ENCODE results near the gene FGD3. TPM values are rescaled to one million over a fixed set of nuclear protein-coding genes. Genes with fewer than 3 reads are reported as not detected.

Gene FGD3
- total RNA-seq, 3 donors from 2014 or later (not counting 1 experiment from before 2014, with no cell fraction given): 133 to 204 (median 193) TPM

GRCh38 chr9:93037476-93037971 lies 90.2 kb downstream of the FGD3 start:
- Mint-ChIP-seq H3K27ac (peak overlapping the region in 1 of 2 donors; percentile 63), H3K4me3 (no peak overlapping the region), H3K9me3 (no peaks in the 10 kb centered on the region), H3K4me1 (peaks cover 21 to 51% of the 10 kb centered on the region in 2 donors), H3K36me3 (no peaks in the 10 kb centered on the region), H3K27me3 (ENCODE audit: low read depth in 2 of 2) (peaks cover 2% of the 10 kb centered on the region in 2 donors)
- H3K27me3 ChIP-seq (ENCODE audit: control insufficient read depth, insufficient read depth, low read length): no peaks in the 10 kb centered on the region
- intact Hi-C loops (cut with micrococcal nuclease): no loop called here
- no peak for DNase-seq
- H3K4me3 ChIP-seq (ENCODE audit: low read length): no peak overlapping the region
- H3K27ac ChIP-seq (ENCODE audit: low read length): no peak overlapping the region
- TF ChIP-seq, protein P1, sequence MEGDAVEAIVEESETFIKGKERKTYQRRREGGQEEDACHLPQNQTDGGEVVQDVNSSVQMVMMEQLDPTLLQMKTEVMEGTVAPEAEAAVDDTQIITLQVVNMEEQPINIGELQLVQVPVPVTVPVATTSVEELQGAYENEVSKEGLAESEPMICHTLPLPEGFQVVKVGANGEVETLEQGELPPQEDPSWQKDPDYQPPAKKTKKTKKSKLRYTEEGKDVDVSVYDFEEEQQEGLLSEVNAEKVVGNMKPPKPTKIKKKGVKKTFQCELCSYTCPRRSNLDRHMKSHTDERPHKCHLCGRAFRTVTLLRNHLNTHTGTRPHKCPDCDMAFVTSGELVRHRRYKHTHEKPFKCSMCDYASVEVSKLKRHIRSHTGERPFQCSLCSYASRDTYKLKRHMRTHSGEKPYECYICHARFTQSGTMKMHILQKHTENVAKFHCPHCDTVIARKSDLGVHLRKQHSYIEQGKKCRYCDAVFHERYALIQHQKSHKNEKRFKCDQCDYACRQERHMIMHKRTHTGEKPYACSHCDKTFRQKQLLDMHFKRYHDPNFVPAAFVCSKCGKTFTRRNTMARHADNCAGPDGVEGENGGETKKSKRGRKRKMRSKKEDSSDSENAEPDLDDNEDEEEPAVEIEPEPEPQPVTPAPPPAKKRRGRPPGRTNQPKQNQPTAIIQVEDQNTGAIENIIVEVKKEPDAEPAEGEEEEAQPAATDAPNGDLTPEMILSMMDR (IDR thresholded peaks at IDR 0.05): no peak
- peaks cover 42% of the 10 kb centered on the region for H3K36me3 ChIP-seq (ENCODE audit: control insufficient read depth, insufficient read depth, low read length)
- H3K9me3 ChIP-seq (ENCODE audit: control insufficient read depth, insufficient read depth, low read length): no peaks in the 10 kb centered on the region
- H3K4me1 ChIP-seq (ENCODE audit: control insufficient read depth, insufficient read depth, low read length): peaks cover 46% of the 10 kb centered on the region
- WGBS (ENCODE audit: insufficient coverage): 72% methylated on average over 13 of the region's 13 CpGs
- peak; percentile 15 to 24 (median 23) for ATAC-seq

GRCh38 chr9:93038918-93039317 lies 91.6 kb downstream of the FGD3 start:
- Mint-ChIP-seq H3K36me3 (no peaks in the 10 kb centered on the region), H3K27me3 (ENCODE audit: low read depth in 2 of 2) (peaks cover 11 to 14% of the 10 kb centered on the region in 2 donors), H3K9me3 (no peaks in the 10 kb centered on the region), H3K4me3 (no peak overlapping the region), H3K27ac (peak overlapping the region in 1 of 2 donors; percentile 68), H3K4me1 (peaks cover 27 to 48% of the 10 kb centered on the region in 2 donors)
- Histone ChIP-seq H3K36me3 (ENCODE audit: control insufficient read depth, insufficient read depth, low read length) (peaks cover 28% of the 10 kb centered on the region), H3K4me3 (ENCODE audit: low read length) (no peak overlapping the region), H3K27ac (ENCODE audit: low read length) (no peak overlapping the region), H3K27me3 (ENCODE audit: control insufficient read depth, insufficient read depth, low read length) (no peaks in the 10 kb centered on the region), H3K9me3 (ENCODE audit: control insufficient read depth, insufficient read depth, low read length) (no peaks in the 10 kb centered on the region), H3K4me1 (ENCODE audit: control insufficient read depth, insufficient read depth, low read length) (peaks cover 41% of the 10 kb centered on the region)
- TF ChIP-seq, protein P1 (IDR thresholded peaks at IDR 0.05): no peak
- WGBS (ENCODE audit: insufficient coverage): 91% methylated on average over 6 of the region's 6 CpGs
- intact Hi-C loops (cut with micrococcal nuclease): no loop called here
- DNase-seq (no peak), ATAC-seq (no peak)

DNA sequence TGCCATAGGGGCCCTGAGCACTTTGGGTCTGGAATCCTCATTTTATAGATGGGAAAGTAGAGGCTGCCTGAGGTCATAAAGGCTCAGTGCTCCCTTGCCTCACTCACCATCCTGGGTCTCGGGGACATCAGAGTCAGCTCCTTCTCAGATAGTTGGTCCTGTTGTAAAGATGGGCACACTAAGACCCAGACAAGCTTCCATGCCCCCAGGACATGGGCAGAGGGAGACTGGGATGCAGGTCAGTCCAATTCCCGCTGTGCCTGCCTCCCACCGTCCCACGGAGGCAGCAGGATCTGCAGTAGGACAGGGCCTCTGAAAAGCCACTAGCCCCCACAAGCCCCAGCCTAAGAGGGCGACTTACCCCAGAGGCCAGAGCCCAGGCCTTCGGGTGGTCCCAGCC lies 92.1 kb downstream of the FGD3 start:
- Histone ChIP-seq H3K27me3 (ENCODE audit: control insufficient read depth, insufficient read depth, low read length) (no peaks in the 10 kb centered on the region), H3K4me1 (ENCODE audit: control insufficient read depth, insufficient read depth, low read length) (peaks cover 41% of the 10 kb centered on the region), H3K9me3 (ENCODE audit: control insufficient read depth, insufficient read depth, low read length) (no peaks in the 10 kb centered on the region), H3K4me3 (ENCODE audit: low read length) (no peak overlapping the region), H3K27ac (ENCODE audit: low read length) (no peak overlapping the region), H3K36me3 (ENCODE audit: control insufficient read depth, insufficient read depth, low read length) (peaks cover 22% of the 10 kb centered on the region)
- H3K4me3 Mint-ChIP-seq: no peak overlapping the region
- peaks cover 11 to 15% of the 10 kb centered on the region in 2 donors for H3K27me3 Mint-ChIP-seq (ENCODE audit: low read depth in 2 of 2)
- H3K36me3 Mint-ChIP-seq: no peaks in the 10 kb centered on the region
- peaks cover 27 to 47% of the 10 kb centered on the region in 2 donors for H3K4me1 Mint-ChIP-seq
- DNase-seq (no peak), ATAC-seq (no peak)
- WGBS (ENCODE audit: insufficient coverage): 93% methylated on average over 6 of the region's 6 CpGs
- TF ChIP-seq, protein P1 (IDR thresholded peaks at IDR 0.05): no peak
- H3K27ac Mint-ChIP-seq: peak overlapping the region in 1 of 2 donors; percentile 68
- intact Hi-C loops (cut with micrococcal nuclease): no loop called here
- H3K9me3 Mint-ChIP-seq: no peaks in the 10 kb centered on the region

DNA sequence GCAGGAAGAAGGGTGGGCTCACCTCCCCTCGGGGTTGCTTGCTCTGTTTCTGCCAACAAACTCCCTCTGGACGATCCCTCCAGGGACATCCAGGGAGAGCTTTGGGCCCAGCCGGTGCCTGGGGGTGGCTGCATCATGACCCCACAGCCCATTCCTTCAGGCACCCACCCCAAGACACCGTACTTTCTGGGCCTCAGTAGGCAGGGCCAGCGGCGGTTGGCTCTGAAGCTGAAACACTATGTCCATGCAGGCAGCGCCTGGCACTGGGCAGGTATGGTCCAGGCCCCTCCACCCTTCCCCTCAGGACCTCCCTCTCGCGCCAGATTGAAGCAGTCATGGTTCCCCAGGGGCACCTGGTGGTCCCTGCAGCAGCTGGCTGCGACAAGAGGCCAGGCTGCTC lies 92.7 kb downstream of the FGD3 start:
- Mint-ChIP-seq H3K9me3 (no peaks in the 10 kb centered on the region), H3K27ac (no peak overlapping the region), H3K27me3 (ENCODE audit: low read depth in 2 of 2) (peaks cover 13 to 17% of the 10 kb centered on the region in 2 donors), H3K4me3 (no peak overlapping the region), H3K36me3 (no peaks in the 10 kb centered on the region), H3K4me1 (peaks cover 27 to 47% of the 10 kb centered on the region in 2 donors)
- peaks cover 17% of the 10 kb centered on the region for H3K36me3 ChIP-seq (ENCODE audit: control insufficient read depth, insufficient read depth, low read length)
- no peaks in the 10 kb centered on the region for H3K27me3 ChIP-seq (ENCODE audit: control insufficient read depth, insufficient read depth, low read length)
- intact Hi-C loops (cut with micrococcal nuclease): no loop called here
- WGBS (ENCODE audit: insufficient coverage): 86% methylated on average over 10 of the region's 10 CpGs
- H3K4me3 ChIP-seq (ENCODE audit: low read length): no peak overlapping the region
- ATAC-seq (no peak), DNase-seq (no peak)
- H3K27ac ChIP-seq (ENCODE audit: low read length): no peak overlapping the region
- H3K9me3 ChIP-seq (ENCODE audit: control insufficient read depth, insufficient read depth, low read length): no peaks in the 10 kb centered on the region
- TF ChIP-seq, protein P1 (IDR thresholded peaks at IDR 0.05): no peak
- peaks cover 40% of the 10 kb centered on the region for H3K4me1 ChIP-seq (ENCODE audit: control insufficient read depth, insufficient read depth, low read length)

All from natural killer cell (primary cell).